SK-N-SH treated with all-trans-retinoic acid at 6 μM for 48 hours (cell line): Measurements from ENCODE around the gene ST3GAL3.

Experiments used
- ATAC-seq: fragments of 200-7000 bp; cut with Tn5 transposase; 3 replicates; pipeline ENCODE4 v1.9.1; 2020; ENCODE audit warnings: mild to moderate bottlenecking, moderate library complexity
- ARNTL ChIP-seq: fragments of 450-650 bp; formaldehyde crosslinking; IDR thresholded peaks from 2 replicates; pipeline ENCODE4 v1.5.0; 2020; ENCODE audit warnings: low read depth, mild to moderate bottlenecking, moderate library complexity, borderline replicate concordance
- BACH2 ChIP-seq: fragments of 250-450 bp; sonication (Bioruptor Pico); IDR thresholded peaks from 2 replicates; pipeline ENCODE4 v1.9.0; 2021; ENCODE audit warnings: mild to moderate bottlenecking, borderline replicate concordance
- CSDC2 ChIP-seq: fragments of 250-450 bp; sonication (Bioruptor Pico); IDR thresholded peaks from 2 replicates; pipeline ENCODE4 v1.5.0; 2020; ENCODE audit warnings: mild to moderate bottlenecking, moderate library complexity
- ESRRG ChIP-seq: fragments of 250-450 bp; sonication (Bioruptor Pico); IDR thresholded peaks from 2 replicates; pipeline ENCODE4 v1.6.1; 2021; ENCODE audit warnings: mild to moderate bottlenecking
- GLIS3 ChIP-seq: fragments of 250-450 bp; sonication (Bioruptor Pico); IDR thresholded peaks from 2 replicates; pipeline ENCODE4 v1.5.0; 2020; ENCODE audit warnings: mild to moderate bottlenecking, moderate library complexity
- ISL1 ChIP-seq: fragments of 250-450 bp; sonication (Bioruptor Pico); IDR thresholded peaks from 2 replicates; pipeline ENCODE4 v2.1.2; 2022; ENCODE audit warnings: mild to moderate bottlenecking, moderate library complexity
- OSR1 ChIP-seq: fragments of 250-450 bp; sonication (Bioruptor Pico); IDR thresholded peaks from 2 replicates; pipeline ENCODE4 v1.8.0; 2022; ENCODE audit warnings: moderate library complexity, mild to moderate bottlenecking, inconsistent platforms
- PPARA ChIP-seq: fragments of 250-450 bp; sonication (Bioruptor Pico); IDR thresholded peaks from 2 replicates; pipeline ENCODE4 v1.5.0; 2020; ENCODE audit warnings: mild to moderate bottlenecking, borderline replicate concordance
- RARB ChIP-seq: fragments of 250-450 bp; sonication (Bioruptor Pico); IDR thresholded peaks from 2 replicates; pipeline ENCODE4 v1.8.0; 2021; ENCODE audit warnings: mild to moderate bottlenecking, moderate library complexity
- SNAI2 ChIP-seq: fragments of 250-450 bp; sonication (Bioruptor Pico); IDR thresholded peaks from 2 replicates; pipeline ENCODE4 v1.5.0; 2020; ENCODE audit warnings: mild to moderate bottlenecking, moderate library complexity
- TCF4 ChIP-seq: fragments of 250-450 bp; sonication (Bioruptor Pico); IDR thresholded peaks from 2 replicates; pipeline ENCODE4 v1.8.0; 2021; ENCODE audit warnings: mild to moderate bottlenecking, moderate library complexity, borderline replicate concordance
- TOX ChIP-seq: fragments of 250-450 bp; sonication (Bioruptor Pico); IDR thresholded peaks from 2 replicates; pipeline ENCODE4 v1.8.0; 2021; ENCODE audit warnings: mild to moderate bottlenecking, moderate library complexity, borderline replicate concordance
- ZC3H10 ChIP-seq: fragments of 250-450 bp; sonication (Bioruptor Pico); IDR thresholded peaks from 2 replicates; pipeline ENCODE4 v1.5.1; 2021; ENCODE audit warnings: mild to moderate bottlenecking, moderate library complexity
- ZFP3 ChIP-seq: fragments of 250-450 bp; sonication (Bioruptor Pico); IDR thresholded peaks from 2 replicates; pipeline ENCODE4 v1.5.0; 2020; ENCODE audit warnings: mild to moderate bottlenecking, moderate library complexity
- ZFP30 ChIP-seq: fragments of 450-650 bp; formaldehyde crosslinking; IDR thresholded peaks from 2 replicates; pipeline ENCODE4 v1.5.0; 2022; ENCODE audit warnings: mild to moderate bottlenecking, moderate library complexity
- ZNF565 ChIP-seq: fragments of 450-650 bp; formaldehyde crosslinking; conservative IDR thresholded peaks from 2 replicates; pipeline ENCODE4 v1.5.0; 2020; ENCODE audit warnings: low read depth, mild to moderate bottlenecking, moderate library complexity
- ZNF70 ChIP-seq: fragments of 450-650 bp; formaldehyde crosslinking; IDR thresholded peaks from 2 replicates; pipeline ENCODE4 v1.5.0; 2020; ENCODE audit warnings: mild to moderate bottlenecking, moderate library complexity
- ZNF8 ChIP-seq: fragments of 450-650 bp; formaldehyde crosslinking; IDR thresholded peaks from 2 replicates; pipeline ENCODE4 v1.5.0; 2020; ENCODE audit warnings: mild to moderate bottlenecking, moderate library complexity
- TF ChIP-seq, protein P1 (sequence below): fragments of 250-450 bp; sonication (Bioruptor Pico); IDR thresholded peaks from 2 replicates; pipeline ENCODE4 v1.8.0; 2020; ENCODE audit warnings: mild to moderate bottlenecking, moderate library complexity, borderline replicate concordance
- TF ChIP-seq, protein P2 (sequence below): fragments of 250-450 bp; sonication (Bioruptor Pico); IDR thresholded peaks from 2 replicates; pipeline ENCODE4 v1.5.1; 2021; ENCODE audit warnings: mild to moderate bottlenecking, moderate library complexity
- TF ChIP-seq, protein P3 (sequence below): fragments of 250-450 bp; sonication (Bioruptor Pico); IDR thresholded peaks from 2 replicates; pipeline ENCODE4 v1.5.1; 2020; ENCODE audit warnings: low read depth, mild to moderate bottlenecking, moderate library complexity

Gene ST3GAL3

DNA sequence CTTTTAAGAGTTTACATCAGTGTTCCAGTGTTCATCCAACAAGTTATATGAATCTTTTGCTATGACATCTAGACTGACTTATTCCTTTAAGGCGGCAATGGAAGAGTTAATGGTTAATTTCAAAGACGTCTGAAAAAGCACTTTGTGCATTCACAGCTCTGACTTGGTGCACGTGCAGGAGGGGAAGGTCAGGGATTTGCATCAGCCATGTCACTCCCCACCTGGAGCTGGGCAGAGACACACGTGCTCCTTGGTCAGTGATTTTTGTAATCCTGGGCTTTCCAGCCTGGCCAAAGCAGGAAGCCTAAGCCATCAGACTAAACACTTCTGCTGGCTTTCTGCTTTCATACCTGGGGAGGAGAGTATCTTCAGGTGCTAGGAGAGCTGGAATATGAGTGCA is 96.3 kb downstream of the ST3GAL3 start:
- TF ChIP-seq ZNF565 (no peak), ZNF70 (CRISPR knock-in tag) (no peak), BACH2 (no peak), OSR1 (CRISPR knock-in tag) (no peak), ISL1 (CRISPR knock-in tag) (no peak), ESRRG (no peak), TOX (CRISPR knock-in tag) (no peak)
- ATAC-seq = no peak

DNA sequence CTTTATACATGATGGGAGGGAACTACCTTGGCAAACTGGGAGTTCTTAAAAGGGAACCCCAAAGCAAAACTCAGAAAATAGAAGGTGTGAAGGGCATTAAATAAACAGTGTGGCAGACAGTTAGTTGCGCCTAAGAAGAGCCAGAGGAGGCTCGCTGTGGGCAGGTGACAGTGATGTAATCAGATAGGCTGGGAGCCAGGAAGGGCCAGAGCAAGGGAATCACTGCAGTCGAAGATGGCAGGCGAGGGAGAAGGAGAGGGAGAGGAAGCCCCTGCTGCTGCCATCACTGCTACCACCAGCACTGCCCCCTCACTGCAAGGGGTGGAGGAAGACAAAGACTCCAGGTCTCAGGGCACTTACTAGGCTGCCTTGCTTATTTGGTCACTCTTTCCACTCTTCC is 97.2 kb downstream of the ST3GAL3 start:
- no peak for ATAC-seq
- TF ChIP-seq TCF4 = no peak
- TF ChIP-seq, protein P1, sequence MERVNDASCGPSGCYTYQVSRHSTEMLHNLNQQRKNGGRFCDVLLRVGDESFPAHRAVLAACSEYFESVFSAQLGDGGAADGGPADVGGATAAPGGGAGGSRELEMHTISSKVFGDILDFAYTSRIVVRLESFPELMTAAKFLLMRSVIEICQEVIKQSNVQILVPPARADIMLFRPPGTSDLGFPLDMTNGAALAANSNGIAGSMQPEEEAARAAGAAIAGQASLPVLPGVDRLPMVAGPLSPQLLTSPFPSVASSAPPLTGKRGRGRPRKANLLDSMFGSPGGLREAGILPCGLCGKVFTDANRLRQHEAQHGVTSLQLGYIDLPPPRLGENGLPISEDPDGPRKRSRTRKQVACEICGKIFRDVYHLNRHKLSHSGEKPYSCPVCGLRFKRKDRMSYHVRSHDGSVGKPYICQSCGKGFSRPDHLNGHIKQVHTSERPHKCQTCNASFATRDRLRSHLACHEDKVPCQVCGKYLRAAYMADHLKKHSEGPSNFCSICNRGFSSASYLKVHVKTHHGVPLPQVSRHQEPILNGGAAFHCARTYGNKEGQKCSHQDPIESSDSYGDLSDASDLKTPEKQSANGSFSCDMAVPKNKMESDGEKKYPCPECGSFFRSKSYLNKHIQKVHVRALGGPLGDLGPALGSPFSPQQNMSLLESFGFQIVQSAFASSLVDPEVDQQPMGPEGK = no peak
- no peak for TF ChIP-seq ZFP3 (CRISPR knock-in tag)
- TF ChIP-seq ZFP30 (CRISPR knock-in tag) = no peak
- no peak for TF ChIP-seq ZNF8 (CRISPR knock-in tag)

DNA sequence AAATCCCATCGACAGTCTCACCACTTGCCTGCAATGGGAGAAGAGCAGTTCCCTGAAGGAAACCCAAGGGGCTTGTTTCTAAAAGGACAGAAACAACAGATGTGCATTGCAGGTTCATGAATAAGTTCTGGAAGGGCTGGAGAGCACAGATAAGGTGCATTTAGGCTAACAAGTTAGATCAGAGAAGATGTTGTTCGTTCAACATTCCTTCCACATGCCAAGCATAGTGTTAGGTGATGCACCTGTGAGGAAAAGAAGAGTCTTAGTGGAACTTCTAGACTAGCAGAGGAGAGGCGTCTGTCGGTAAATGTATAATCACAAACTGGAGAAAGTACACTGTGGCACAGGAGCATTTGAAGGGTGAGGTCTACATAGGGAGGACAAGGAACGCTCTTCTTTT is 98.0 kb downstream of the ST3GAL3 start:
- TF ChIP-seq, protein P2, sequence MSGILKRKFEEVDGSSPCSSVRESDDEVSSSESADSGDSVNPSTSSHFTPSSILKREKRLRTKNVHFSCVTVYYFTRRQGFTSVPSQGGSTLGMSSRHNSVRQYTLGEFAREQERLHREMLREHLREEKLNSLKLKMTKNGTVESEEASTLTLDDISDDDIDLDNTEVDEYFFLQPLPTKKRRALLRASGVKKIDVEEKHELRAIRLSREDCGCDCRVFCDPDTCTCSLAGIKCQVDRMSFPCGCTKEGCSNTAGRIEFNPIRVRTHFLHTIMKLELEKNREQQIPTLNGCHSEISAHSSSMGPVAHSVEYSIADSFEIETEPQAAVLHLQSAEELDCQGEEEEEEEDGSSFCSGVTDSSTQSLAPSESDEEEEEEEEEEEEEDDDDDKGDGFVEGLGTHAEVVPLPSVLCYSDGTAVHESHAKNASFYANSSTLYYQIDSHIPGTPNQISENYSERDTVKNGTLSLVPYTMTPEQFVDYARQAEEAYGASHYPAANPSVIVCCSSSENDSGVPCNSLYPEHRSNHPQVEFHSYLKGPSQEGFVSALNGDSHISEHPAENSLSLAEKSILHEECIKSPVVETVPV (CRISPR knock-in tag) = no peak
- TF ChIP-seq CSDC2 (CRISPR knock-in tag) = no peak
- no peak for TF ChIP-seq ZFP30 (CRISPR knock-in tag)
- TF ChIP-seq BACH2 = no peak
- TF ChIP-seq GLIS3 (CRISPR knock-in tag) = no peak
- TF ChIP-seq ZNF8 (CRISPR knock-in tag) = no peak
- no peak for TF ChIP-seq RARB (CRISPR knock-in tag)
- ATAC-seq = no peak

DNA sequence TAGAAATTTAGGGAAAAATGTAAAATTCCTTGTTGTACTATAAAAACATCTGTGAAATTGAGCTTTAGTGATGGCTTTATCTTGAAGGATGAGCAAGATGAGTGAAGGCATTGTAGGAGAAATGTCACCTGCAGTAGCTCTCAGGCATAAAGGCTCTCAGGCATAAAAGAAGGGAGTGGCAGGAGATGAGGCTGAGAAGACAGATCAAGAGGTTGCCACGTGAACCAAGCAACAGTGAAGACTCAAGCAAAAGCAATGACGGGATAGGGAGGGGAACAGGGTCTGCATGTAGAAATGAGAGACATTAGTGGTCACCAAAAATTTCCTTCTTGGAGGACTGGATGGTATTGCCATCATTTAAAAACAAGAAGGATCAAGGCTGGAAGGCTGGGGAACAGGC is 98.8 kb downstream of the ST3GAL3 start:
- ATAC-seq = no peak
- TF ChIP-seq, protein P3, sequence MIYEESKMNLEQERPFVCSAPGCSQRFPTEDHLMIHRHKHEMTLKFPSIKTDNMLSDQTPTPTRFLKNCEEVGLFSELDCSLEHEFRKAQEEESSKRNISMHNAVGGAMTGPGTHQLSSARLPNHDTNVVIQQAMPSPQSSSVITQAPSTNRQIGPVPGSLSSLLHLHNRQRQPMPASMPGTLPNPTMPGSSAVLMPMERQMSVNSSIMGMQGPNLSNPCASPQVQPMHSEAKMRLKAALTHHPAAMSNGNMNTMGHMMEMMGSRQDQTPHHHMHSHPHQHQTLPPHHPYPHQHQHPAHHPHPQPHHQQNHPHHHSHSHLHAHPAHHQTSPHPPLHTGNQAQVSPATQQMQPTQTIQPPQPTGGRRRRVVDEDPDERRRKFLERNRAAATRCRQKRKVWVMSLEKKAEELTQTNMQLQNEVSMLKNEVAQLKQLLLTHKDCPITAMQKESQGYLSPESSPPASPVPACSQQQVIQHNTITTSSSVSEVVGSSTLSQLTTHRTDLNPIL (CRISPR knock-in tag) = no peak
- TF ChIP-seq BACH2 = no peak
- no peak for TF ChIP-seq GLIS3 (CRISPR knock-in tag)
- TF ChIP-seq TCF4 = no peak
- no peak for TF ChIP-seq ZFP3 (CRISPR knock-in tag)
- TF ChIP-seq ISL1 (CRISPR knock-in tag) = no peak
- no peak for TF ChIP-seq ESRRG

DNA sequence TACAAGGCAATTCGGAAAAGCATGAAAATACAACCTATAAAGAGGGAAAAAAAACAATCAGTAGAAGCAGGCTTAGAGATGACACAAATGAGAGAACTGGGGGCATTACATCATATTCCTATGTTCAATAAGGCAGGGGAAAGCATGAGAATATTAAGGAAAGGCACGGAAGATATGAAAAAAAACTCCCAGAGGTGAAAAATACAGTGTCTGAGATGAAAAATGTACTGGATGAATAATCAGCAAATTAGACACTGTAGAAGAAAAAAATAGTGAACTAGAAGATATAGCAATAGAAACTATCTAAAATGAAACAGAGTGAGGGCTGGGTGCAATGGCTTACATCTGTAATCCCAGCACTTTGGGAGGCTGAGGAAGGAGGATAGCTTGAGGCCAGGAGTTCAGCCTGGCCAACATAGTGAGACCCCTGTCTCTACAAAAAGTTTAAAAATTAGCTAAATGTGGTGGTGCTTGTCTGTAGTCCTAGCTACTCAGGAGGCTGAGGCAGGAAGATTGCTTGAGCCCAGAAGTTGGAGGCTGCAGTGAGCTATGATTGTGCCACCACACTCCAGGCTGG is 101.8 kb downstream of the ST3GAL3 start:
- peak; percentile 96 for TF ChIP-seq ZFP30 (CRISPR knock-in tag)
- no peak for TF ChIP-seq ZNF70 (CRISPR knock-in tag)
- TF ChIP-seq ARNTL (CRISPR knock-in tag) = no peak
- TF ChIP-seq BACH2 = no peak

DNA sequence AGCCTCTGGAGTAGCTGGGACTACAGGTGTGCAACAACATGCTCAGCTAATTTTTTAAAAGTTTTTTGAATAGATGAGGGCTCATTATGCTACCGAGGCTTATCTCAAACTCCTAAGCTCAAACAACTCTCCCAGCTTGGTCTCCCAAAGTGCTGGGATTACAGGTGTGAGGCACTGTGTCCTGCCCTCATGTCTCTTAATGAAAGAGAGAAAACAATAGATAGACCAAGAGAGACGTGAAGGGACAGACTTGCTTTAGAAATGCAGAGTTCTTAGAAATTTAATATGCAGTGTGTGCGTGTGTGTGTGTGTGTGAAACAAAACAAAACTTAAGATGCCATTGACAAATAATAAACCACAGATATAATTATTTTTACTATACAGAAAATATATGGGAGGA is 105.2 kb downstream of the ST3GAL3 start:
- no peak for TF ChIP-seq OSR1 (CRISPR knock-in tag)
- TF ChIP-seq PPARA (CRISPR knock-in tag) = no peak
- TF ChIP-seq GLIS3 (CRISPR knock-in tag) = no peak
- TF ChIP-seq BACH2 = no peak
- no peak for TF ChIP-seq RARB (CRISPR knock-in tag)
- TF ChIP-seq ZFP30 (CRISPR knock-in tag) = no peak
- TF ChIP-seq, protein P3 (CRISPR knock-in tag) = no peak
- no peak for TF ChIP-seq ESRRG
- no peak for TF ChIP-seq ZNF8 (CRISPR knock-in tag)
- no peak for TF ChIP-seq SNAI2 (CRISPR knock-in tag)
- TF ChIP-seq ZC3H10 (CRISPR knock-in tag) = no peak
- no peak for TF ChIP-seq ZNF565
- TF ChIP-seq TOX (CRISPR knock-in tag) = no peak
- no peak for TF ChIP-seq ZFP3 (CRISPR knock-in tag)
- ATAC-seq = no peak

More for the DNA sequence above, 101.8 kb downstream of the ST3GAL3 start:
- ATAC-seq = no peak
